H9 (cell line): ENCODE measurements around the gene SERPINB3. TPM values are rescaled to one million over a fixed set of nuclear protein-coding genes. Genes with fewer than 3 reads are reported as not detected.

Experiments used
- DNase-seq: peaks from one replicate; pipeline ENCODE4 v3.0.0-alpha.2; 2017
- H2AFZ ChIP-seq: one replicate; pipeline ENCODE4 v1.6.1; 2013; ENCODE audit warnings: mild to moderate bottlenecking, low read length, control low read depth, moderate library complexity
- H2AK5ac ChIP-seq: 2 replicates; pipeline ENCODE4 v1.6.1; 2013; ENCODE audit warnings: low read length, control low read depth, mixed read lengths; ENCODE audit not compliant: insufficient read length
- H2BK120ac ChIP-seq: one replicate; pipeline ENCODE4 v1.6.1; 2013; ENCODE audit warnings: low read depth, mild to moderate bottlenecking, low read length, control low read depth, inconsistent platforms; ENCODE audit not compliant: poor library complexity, severe bottlenecking
- H2BK12ac ChIP-seq: 2 replicates; pipeline ENCODE4 v1.6.1; 2013; ENCODE audit warnings: low read length, control low read depth, mixed read lengths, low read depth; ENCODE audit not compliant: insufficient read length
- H2BK15ac ChIP-seq: 2 replicates; pipeline ENCODE4 v1.6.1; 2013; ENCODE audit warnings: low read depth, low read length, control low read depth
- H2BK20ac ChIP-seq: one replicate; pipeline ENCODE4 v1.6.1; 2013; ENCODE audit warnings: low read depth, mild to moderate bottlenecking, low read length, control low read depth, inconsistent platforms; ENCODE audit not compliant: poor library complexity, severe bottlenecking
- H2BK5ac ChIP-seq: 2 replicates; pipeline ENCODE4 v1.6.1; 2013; ENCODE audit warnings: low read length, control low read depth, mixed read lengths; ENCODE audit not compliant: insufficient read length
- H3K14ac ChIP-seq: 2 replicates; pipeline ENCODE4 v1.6.1; 2013; ENCODE audit warnings: low read length, control low read depth; ENCODE audit not compliant: insufficient read depth
- H3K18ac ChIP-seq: 2 replicates; pipeline ENCODE4 v1.6.1; 2013; ENCODE audit warnings: low read depth, mild to moderate bottlenecking, mixed read lengths, low read length, control low read depth; ENCODE audit not compliant: insufficient read length
- H3K23ac ChIP-seq: 2 replicates; pipeline ENCODE4 v1.6.1; 2013; ENCODE audit warnings: low read length, control low read depth, mixed read lengths, low read depth; ENCODE audit not compliant: insufficient read length
- H3K23me2 ChIP-seq: 2 replicates; pipeline ENCODE4 v1.6.1; 2013; ENCODE audit warnings: low read depth, mild to moderate bottlenecking, mixed read lengths, low read length, control low read depth; ENCODE audit not compliant: insufficient read length, poor library complexity, severe bottlenecking
- H3K27ac ChIP-seq: 2 replicates; pipeline ENCODE4 v1.5.1; 2013; ENCODE audit warnings: low read length, control low read depth, mixed read lengths, low read depth; ENCODE audit not compliant: insufficient read length
- H3K27me3 ChIP-seq: 2 replicates; pipeline ENCODE4 v1.6.1; 2013; ENCODE audit warnings: low read length, control low read depth, inconsistent platforms; ENCODE audit not compliant: insufficient read depth
- H3K4ac ChIP-seq: 2 replicates; pipeline ENCODE4 v1.6.1; 2013; ENCODE audit warnings: low read depth, mild to moderate bottlenecking, control low read depth, inconsistent platforms, low read length, moderate library complexity
- H3K4me1 ChIP-seq: 2 replicates; pipeline ENCODE4 v1.6.1; 2013; ENCODE audit warnings: low read length, control low read depth, inconsistent platforms; ENCODE audit not compliant: insufficient read depth
- H3K4me2 ChIP-seq: 2 replicates; pipeline ENCODE4 v1.6.1; 2013; ENCODE audit warnings: low read length, control low read depth, mixed read lengths; ENCODE audit not compliant: insufficient read length, insufficient read depth
- H3K56ac ChIP-seq: 2 replicates; pipeline ENCODE4 v1.6.1; 2013; ENCODE audit warnings: low read depth, mild to moderate bottlenecking, mixed read lengths, low read length, control low read depth; ENCODE audit not compliant: insufficient read length
- H3K79me1 ChIP-seq: 2 replicates; pipeline ENCODE4 v1.6.1; 2013; ENCODE audit warnings: low read depth, mild to moderate bottlenecking, moderate library complexity, low read length, control low read depth, inconsistent platforms; ENCODE audit not compliant: insufficient read depth, poor library complexity, severe bottlenecking
- H3K79me2 ChIP-seq: 2 replicates; pipeline ENCODE4 v1.6.1; 2013; ENCODE audit warnings: low read length, control low read depth, inconsistent platforms; ENCODE audit not compliant: insufficient read depth
- H3K9ac ChIP-seq: 2 replicates; pipeline ENCODE4 v1.6.1; 2013; ENCODE audit warnings: low read length, control low read depth, mixed read lengths; ENCODE audit not compliant: insufficient read length; ENCODE audit errors: extremely low read depth
- H3K9me3 ChIP-seq: one replicate; pipeline ENCODE4 v1.6.1; 2013; ENCODE audit warnings: low read depth, low read length, inconsistent platforms; ENCODE audit not compliant: control insufficient read depth
- H3T11ph ChIP-seq: one replicate; pipeline ENCODE4 v1.6.1; 2013; ENCODE audit warnings: mild to moderate bottlenecking, low read length, control low read depth, inconsistent platforms
- H4K20me1 ChIP-seq: one replicate; pipeline ENCODE4 v1.6.1; 2013; ENCODE audit not compliant: control insufficient read depth, insufficient read length, insufficient read depth
- H4K5ac ChIP-seq: 2 replicates; pipeline ENCODE4 v1.6.1; 2013; ENCODE audit warnings: low read depth, mild to moderate bottlenecking, mixed read lengths, low read length, control low read depth; ENCODE audit not compliant: insufficient read length
- H4K8ac ChIP-seq: replicated peaks from 2 replicates; pipeline ENCODE4 v1.6.1; 2013; ENCODE audit warnings: low read length, control low read depth, mixed read lengths, low read depth; ENCODE audit not compliant: insufficient read length
- H4K91ac ChIP-seq: 2 replicates; pipeline ENCODE4 v1.6.1; 2013; ENCODE audit warnings: low read depth, mild to moderate bottlenecking, moderate library complexity, mixed read lengths, low read length, control low read depth; ENCODE audit not compliant: insufficient read length
- H3K27ac Mint-ChIP-seq, 3 experiments: 2 replicates in 2 of 3; 3 replicates in 1 of 3; pipeline ENCODE4 v1.8.0; 2020 to 2021; ENCODE audit warnings: mixed read lengths in 3 of 3, mild to moderate bottlenecking in 1 of 3, moderate library complexity in 1 of 3
- H3K27me3 Mint-ChIP-seq: 2 replicates; pipeline ENCODE4 v1.8.0; 2021; ENCODE audit warnings: low read depth, mild to moderate bottlenecking, moderate library complexity, mixed read lengths
- H3K36me3 Mint-ChIP-seq, 3 experiments: 2 replicates in 2 of 3; 3 replicates in 1 of 3; pipeline ENCODE4 v1.8.0; 2020 to 2021; ENCODE audit warnings: low read depth in 3 of 3, mixed read lengths in 3 of 3; ENCODE audit not compliant: insufficient read depth in 1 of 3
- H3K4me1 Mint-ChIP-seq, 2 experiments: 2 replicates each; pipeline ENCODE4 v1.8.0; 2020; ENCODE audit warnings: mixed read lengths in 2 of 2
- H3K4me3 Mint-ChIP-seq, 2 experiments: 2 replicates in 1 of 2; 3 replicates in 1 of 2; pipeline ENCODE4 v1.8.0; 2020 to 2021; ENCODE audit warnings: mild to moderate bottlenecking in 2 of 2, mixed read lengths in 2 of 2, moderate library complexity in 1 of 2
- H3K9me3 Mint-ChIP-seq, 2 experiments: 2 replicates in 1 of 2; 3 replicates in 1 of 2; pipeline ENCODE4 v1.8.0; 2020; ENCODE audit warnings: mild to moderate bottlenecking in 2 of 2, mixed read lengths in 2 of 2, moderate library complexity in 1 of 2
- WGBS: extraction: QIAGEN DNeasy Blood & Tissue Kit; methylation state at CpG from one replicate; pipeline ENCODE4 v1.1.7; 2013; ENCODE audit warnings: missing lambda C conversion rate, low lambda C conversion rate, mixed read lengths; ENCODE audit not compliant: insufficient read length; ENCODE audit errors: extremely low coverage; 5-methylcytosine and 5-hydroxymethylcytosine counted together
- total RNA-seq: library from RNA; stranded (reverse); gene quantifications from 2 replicates; pipeline ENCODE4 v1.2.1, GENCODE V29; 2021
- TF ChIP-seq, protein P1 (sequence below): fragments of 200-600 bp; sonication (generic); conservative IDR thresholded peaks from 3 replicates; pipeline ENCODE4 v1.8.0; 2021; ENCODE audit warnings: antibody characterized with exemption, mild to moderate bottlenecking

Gene SERPINB3
- total RNA-seq, 1 experiment from 2014 or later = 1.7 TPM

DNA sequence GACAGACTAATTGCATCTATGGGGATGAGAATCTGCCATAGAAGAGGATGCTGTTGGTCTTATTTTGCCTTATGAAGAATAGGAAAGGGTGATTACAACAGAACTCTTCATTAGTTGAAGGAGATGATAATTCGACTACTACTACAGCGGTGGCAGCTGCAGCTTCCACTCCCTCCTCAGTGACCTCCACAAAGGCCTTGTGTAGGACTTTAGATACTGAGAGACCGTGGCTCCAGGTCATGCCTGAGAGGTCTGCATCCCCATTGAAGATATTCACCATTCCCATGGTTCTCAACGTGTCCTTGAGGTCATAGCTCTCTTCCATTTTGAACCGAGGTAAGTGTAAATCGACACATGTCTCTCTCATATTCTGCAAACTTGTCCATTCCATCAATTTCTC, 24.0 kb downstream of the SERPINB3 start:
- Histone ChIP-seq H3K79me1 (no peaks in the 10 kb centered on the region), H3K4me2 (no peak overlapping the region), H2AK5ac (no peak overlapping the region), H3K23ac (no peak overlapping the region), H3K18ac (no peak overlapping the region), H3K79me2 (no peaks in the 10 kb centered on the region), H3K4me1 (no peaks in the 10 kb centered on the region; the same call in 1 of the 2 replicates), H4K5ac (no peak overlapping the region), H3K27me3 (no peaks in the 10 kb centered on the region), H3K4ac (no peak overlapping the region), H2BK5ac (no peak overlapping the region), H2BK120ac (no peak overlapping the region), H2BK12ac (no peak overlapping the region), H2BK15ac (no peak overlapping the region), H3K9ac (no peak overlapping the region), H3T11ph (no peak overlapping the region), H3K56ac (no peak overlapping the region), H4K20me1 (no peaks in the 10 kb centered on the region), H3K27ac (no peak overlapping the region), H4K8ac (no peak overlapping the region), H3K14ac (no peak overlapping the region), H3K23me2 (no peaks in the 10 kb centered on the region), H2AFZ (no peak overlapping the region), H3K9me3 (no peaks in the 10 kb centered on the region), H2BK20ac (no peak overlapping the region), H4K91ac (no peak overlapping the region)
- H3K27ac Mint-ChIP-seq = no peak overlapping the region; a peak in 1 of 7 replicates
- peaks cover 14% of the 10 kb centered on the region in 2 experiments for H3K4me1 Mint-ChIP-seq
- H3K4me3 Mint-ChIP-seq = no peak overlapping the region
- WGBS = no CpG with 5 or more reads among the region's 6 CpGs
- TF ChIP-seq, protein P1, sequence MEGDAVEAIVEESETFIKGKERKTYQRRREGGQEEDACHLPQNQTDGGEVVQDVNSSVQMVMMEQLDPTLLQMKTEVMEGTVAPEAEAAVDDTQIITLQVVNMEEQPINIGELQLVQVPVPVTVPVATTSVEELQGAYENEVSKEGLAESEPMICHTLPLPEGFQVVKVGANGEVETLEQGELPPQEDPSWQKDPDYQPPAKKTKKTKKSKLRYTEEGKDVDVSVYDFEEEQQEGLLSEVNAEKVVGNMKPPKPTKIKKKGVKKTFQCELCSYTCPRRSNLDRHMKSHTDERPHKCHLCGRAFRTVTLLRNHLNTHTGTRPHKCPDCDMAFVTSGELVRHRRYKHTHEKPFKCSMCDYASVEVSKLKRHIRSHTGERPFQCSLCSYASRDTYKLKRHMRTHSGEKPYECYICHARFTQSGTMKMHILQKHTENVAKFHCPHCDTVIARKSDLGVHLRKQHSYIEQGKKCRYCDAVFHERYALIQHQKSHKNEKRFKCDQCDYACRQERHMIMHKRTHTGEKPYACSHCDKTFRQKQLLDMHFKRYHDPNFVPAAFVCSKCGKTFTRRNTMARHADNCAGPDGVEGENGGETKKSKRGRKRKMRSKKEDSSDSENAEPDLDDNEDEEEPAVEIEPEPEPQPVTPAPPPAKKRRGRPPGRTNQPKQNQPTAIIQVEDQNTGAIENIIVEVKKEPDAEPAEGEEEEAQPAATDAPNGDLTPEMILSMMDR = no peak
- no peak for DNase-seq
- no peaks in the 10 kb centered on the region for H3K27me3 Mint-ChIP-seq
- no peaks in the 10 kb centered on the region for H3K36me3 Mint-ChIP-seq
- no peaks in the 10 kb centered on the region; a peak in 1 of 5 replicates for H3K9me3 Mint-ChIP-seq
